ENCODE results near the gene ZNF446.

Gene ZNF446

GRCh38 chr19:58519355-58520256, 43.5 kb downstream of the ZNF446 start, which contains the start of gene ZBTB45:
TSS of gene ZBTB45 (minus strand) at chr19:58519810. CDS start at chr19:58517673, 2,137 bp downstream.
- ChIA-PET CTCF (interaction anchor here (0.6 to 2.1 kb wide), 9 partner anchors 9 to 117 kb away, joined by 3 to 9 read pairs (median 4); partner anchors contain the start of genes CHMP2A and TRIM28), POLR2A (interaction anchor here (0.5 to 7.8 kb wide), 39 partner anchors 9 to 838 kb away, joined by 3 to 96 read pairs (median 4); partner anchors contain the start of genes CHMP2A, TRIM28, UBE2M and ZNF274)
- DNase-seq (ENCODE audit: extremely low spot score), result peak; percentile 87
- no peak for TF ChIP-seq HDGF (IDR thresholded peaks at IDR 0.05; ENCODE audit: borderline replicate concordance)
- no peak for TF ChIP-seq BHLHE40 (IDR thresholded peaks at IDR 0.05; ENCODE audit: borderline replicate concordance)
- no peak for TF ChIP-seq NFRKB (IDR thresholded peaks at IDR 0.05)
- peak; percentile 77 for TF ChIP-seq ARNT (IDR thresholded peaks at IDR 0.05)
- TF ChIP-seq CTBP1 (IDR thresholded peaks at IDR 0.05; ENCODE audit: borderline replicate concordance), result peak; percentile 96
- no peak for TF ChIP-seq FOXK2 (IDR thresholded peaks at IDR 0.05)
- peak; percentile 45; the same call in 1 of the 2 replicates for TF ChIP-seq FOXM1 (IDR thresholded peaks at IDR 0.05; ENCODE audit: borderline replicate concordance)
- no peak for TF ChIP-seq LEF1 (IDR thresholded peaks at IDR 0.05; ENCODE audit: borderline replicate concordance)
- no peak for TF ChIP-seq FOXA1 (IDR thresholded peaks at IDR 0.05)
- TF ChIP-seq L3MBTL2 (conservative IDR thresholded peaks at IDR 0.05), result peak; percentile 42
- TF ChIP-seq ELF4 (IDR thresholded peaks at IDR 0.05), result peak; percentile 90
- TF ChIP-seq SP1 (IDR thresholded peaks at IDR 0.05), result no peak
- TF ChIP-seq TARDBP (IDR thresholded peaks at IDR 0.05), result no peak
- no peak for TF ChIP-seq ZNF384 (IDR thresholded peaks at IDR 0.05)
- TF ChIP-seq PKNOX1 (IDR thresholded peaks at IDR 0.05), result peak; percentile 77
- no peak for TF ChIP-seq SUZ12 (IDR thresholded peaks at IDR 0.05)

- ChIA-PET CTCF (interaction anchor here (0.8 to 2.1 kb wide), 7 partner anchors 8 to 117 kb away, joined by 3 to 9 read pairs (median 5); partner anchors contain the start of genes CHMP2A and TRIM28), POLR2A (interaction anchor here (0.5 to 7.8 kb wide), 33 partner anchors 9 to 839 kb away, joined by 3 to 96 read pairs (median 5); partner anchors contain the start of genes CHMP2A, TRIM28, UBE2M and ZNF274)
- TF ChIP-seq ELF4 (IDR thresholded peaks at IDR 0.05), result no peak
- no peak for TF ChIP-seq BHLHE40 (IDR thresholded peaks at IDR 0.05; ENCODE audit: borderline replicate concordance)
- no peak for TF ChIP-seq PKNOX1 (IDR thresholded peaks at IDR 0.05)
- no peak for TF ChIP-seq FOXM1 (IDR thresholded peaks at IDR 0.05; ENCODE audit: borderline replicate concordance)
- TF ChIP-seq ARNT (IDR thresholded peaks at IDR 0.05), result no peak
- no peak for TF ChIP-seq LEF1 (IDR thresholded peaks at IDR 0.05; ENCODE audit: borderline replicate concordance)
- no peak for TF ChIP-seq CTBP1 (IDR thresholded peaks at IDR 0.05; ENCODE audit: borderline replicate concordance)
- no peak for TF ChIP-seq NFRKB (IDR thresholded peaks at IDR 0.05)
- TF ChIP-seq TARDBP (IDR thresholded peaks at IDR 0.05), result no peak
- no peak for DNase-seq (ENCODE audit: extremely low spot score)
Measured at GRCh38 chr19:58520257-58520599, 44.1 kb downstream of the ZNF446 start.

- CTCF ChIA-PET, result interaction anchor here (0.6 to 0.9 kb wide), 2 partner anchors 16 to 59 kb away, joined by 3 to 7 read pairs; no protein-coding TSS in a partner anchor
- DNase-seq (ENCODE audit: extremely low spot score), result no peak
- POLR2A ChIA-PET, result interaction anchor here (1.3 to 7.8 kb wide), 4 partner anchors 23 to 37 kb away, joined by 4 to 96 read pairs (median 48); partner anchors contain the start of genes CHMP2A, TRIM28 and UBE2M
- no peak for TF ChIP-seq SP1 (IDR thresholded peaks at IDR 0.05)
- no peak for TF ChIP-seq ELF4 (IDR thresholded peaks at IDR 0.05)
- TF ChIP-seq CTBP1 (IDR thresholded peaks at IDR 0.05; ENCODE audit: borderline replicate concordance), result no peak
- TF ChIP-seq HDGF (IDR thresholded peaks at IDR 0.05; ENCODE audit: borderline replicate concordance), result no peak
- TF ChIP-seq FOXA1 (IDR thresholded peaks at IDR 0.05), result no peak
- TF ChIP-seq LEF1 (IDR thresholded peaks at IDR 0.05; ENCODE audit: borderline replicate concordance), result no peak
- no peak for TF ChIP-seq FOXK2 (IDR thresholded peaks at IDR 0.05)
- no peak for TF ChIP-seq FOXM1 (IDR thresholded peaks at IDR 0.05; ENCODE audit: borderline replicate concordance)
- no peak for TF ChIP-seq SUZ12 (IDR thresholded peaks at IDR 0.05)
- no peak for TF ChIP-seq L3MBTL2 (conservative IDR thresholded peaks at IDR 0.05)
- TF ChIP-seq TARDBP (IDR thresholded peaks at IDR 0.05), result no peak
- no peak for TF ChIP-seq BHLHE40 (IDR thresholded peaks at IDR 0.05; ENCODE audit: borderline replicate concordance)
Measured at GRCh38 chr19:58521651-58522050, 45.5 kb downstream of the ZNF446 start.

GRCh38 chr19:58522709-58523108, 46.6 kb downstream of the ZNF446 start:
- no peak for DNase-seq (ENCODE audit: extremely low spot score)
- CTCF ChIA-PET, result no interaction called here
- TF ChIP-seq SUZ12 (IDR thresholded peaks at IDR 0.05), result no peak
- TF ChIP-seq FOXA1 (IDR thresholded peaks at IDR 0.05), result no peak
- no peak for TF ChIP-seq SP1 (IDR thresholded peaks at IDR 0.05)
- TF ChIP-seq HDGF (IDR thresholded peaks at IDR 0.05; ENCODE audit: borderline replicate concordance), result no peak
- TF ChIP-seq TARDBP (IDR thresholded peaks at IDR 0.05), result no peak
- no peak for TF ChIP-seq L3MBTL2 (conservative IDR thresholded peaks at IDR 0.05)
- TF ChIP-seq ZNF384 (IDR thresholded peaks at IDR 0.05), result no peak
- no peak for TF ChIP-seq FOXM1 (IDR thresholded peaks at IDR 0.05; ENCODE audit: borderline replicate concordance)
- TF ChIP-seq NFRKB (IDR thresholded peaks at IDR 0.05), result no peak
- no peak for TF ChIP-seq BHLHE40 (IDR thresholded peaks at IDR 0.05; ENCODE audit: borderline replicate concordance)
- TF ChIP-seq ARNT (IDR thresholded peaks at IDR 0.05), result no peak
- no peak for TF ChIP-seq PKNOX1 (IDR thresholded peaks at IDR 0.05)
- no peak for TF ChIP-seq LEF1 (IDR thresholded peaks at IDR 0.05; ENCODE audit: borderline replicate concordance)
- no peak for TF ChIP-seq FOXK2 (IDR thresholded peaks at IDR 0.05)
- TF ChIP-seq ELF4 (IDR thresholded peaks at IDR 0.05), result no peak
- TF ChIP-seq CTBP1 (IDR thresholded peaks at IDR 0.05; ENCODE audit: borderline replicate concordance), result no peak
- POLR2A ChIA-PET, result interaction anchor here (1.2 to 7.8 kb wide), 2 partner anchors 21 to 37 kb away, joined by 3 to 96 read pairs; partner anchors contain the start of gene TRIM28

- CTCF ChIA-PET, result interaction anchor here (0.8 to 1.4 kb wide), 2 partner anchors 10 to 142 kb away, joined by 3 to 5 read pairs; partner anchors contain the start of gene ZBTB45
- no peak for TF ChIP-seq TARDBP (IDR thresholded peaks at IDR 0.05)
- no peak for TF ChIP-seq HDGF (IDR thresholded peaks at IDR 0.05; ENCODE audit: borderline replicate concordance)
- no peak for TF ChIP-seq ELF4 (IDR thresholded peaks at IDR 0.05)
- no peak for TF ChIP-seq SP1 (IDR thresholded peaks at IDR 0.05)
- no peak for TF ChIP-seq ZNF384 (IDR thresholded peaks at IDR 0.05)
- no peak for TF ChIP-seq FOXM1 (IDR thresholded peaks at IDR 0.05; ENCODE audit: borderline replicate concordance)
- TF ChIP-seq L3MBTL2 (conservative IDR thresholded peaks at IDR 0.05), result no peak
- TF ChIP-seq BHLHE40 (IDR thresholded peaks at IDR 0.05; ENCODE audit: borderline replicate concordance), result no peak
- TF ChIP-seq SUZ12 (IDR thresholded peaks at IDR 0.05), result no peak
- TF ChIP-seq LEF1 (IDR thresholded peaks at IDR 0.05; ENCODE audit: borderline replicate concordance), result no peak
- TF ChIP-seq FOXK2 (IDR thresholded peaks at IDR 0.05), result no peak
- TF ChIP-seq ARNT (IDR thresholded peaks at IDR 0.05), result no peak
- POLR2A ChIA-PET, result interaction anchor here (0.9 to 1.1 kb wide), 2 partner anchors 9 to 14 kb away, joined by 3 to 5 read pairs; partner anchors contain the start of genes TRIM28 and ZBTB45
- no peak for DNase-seq (ENCODE audit: extremely low spot score)
Measured at GRCh38 chr19:58529405-58529804, 53.3 kb downstream of the ZNF446 start.

Measured in HEK293T (cell line).